LNCAP (cell line): ENCODE data around the gene C20orf173.
A peak's percentile ranks its signal among the peaks of the same experiment; 100 is the strongest.

ENCODE experiments used
- CTCF ChIP-seq: fragments of 450-650 bp; IDR thresholded peaks from 2 replicates; pipeline ENCODE4 v1.5.1; 2017; ENCODE audit warnings: mild to moderate bottlenecking

C20orf173 gene

GRCh38 chr20:35529552-35529951, at the start of gene C20orf173:
Gene C20orf173, minus strand, starts transcription at chr20:35529652. Its CDS starts 279 bp downstream, at chr20:35529373.
- TF ChIP-seq CTCF: no peak

- no peak for TF ChIP-seq CTCF
Observed at GRCh38 chr20:35579196-35579595, 49.7 kb upstream of the C20orf173 start.

GRCh38 chr20:35578469-35578868, 49.0 kb upstream of the C20orf173 start:
- no peak for TF ChIP-seq CTCF

GRCh38 chr20:35576816-35577215, 47.4 kb upstream of the C20orf173 start:
- TF ChIP-seq CTCF: no peak

- no peak for TF ChIP-seq CTCF
Observed at GRCh38 chr20:35575958-35576357, 46.5 kb upstream of the C20orf173 start.

GRCh38 chr20:35572838-35573237, 43.4 kb upstream of the C20orf173 start:
- TF ChIP-seq CTCF: no peak

GRCh38 chr20:35571555-35571954, 42.1 kb upstream of the C20orf173 start:
- TF ChIP-seq CTCF: no peak

GRCh38 chr20:35568645-35569044, 39.2 kb upstream of the C20orf173 start:
- 0 out of 2 replicates have a peak, but pooled peaks have one; percentile 17 for TF ChIP-seq CTCF
